GM06990 (cell line): ENCODE measurements around the gene DENND1B.

ENCODE experiments used
- DNase-seq: peaks from one replicate; pipeline ENCODE4 v3.0.0-alpha.2; 2011; ENCODE audit not compliant: insufficient read length; ENCODE audit errors: extremely low read depth
- H3K27me3 ChIP-seq: replicated peaks from 2 replicates; pipeline ENCODE4 v1.6.0; 2011; ENCODE audit warnings: low read length; ENCODE audit not compliant: control insufficient read depth, insufficient read depth
- H3K36me3 ChIP-seq: 2 replicates; pipeline ENCODE4 v1.5.1; 2011; ENCODE audit warnings: low read length; ENCODE audit not compliant: control insufficient read depth, insufficient read depth
- H3K4me3 ChIP-seq: replicated peaks from 2 replicates; pipeline ENCODE4 v1.5.1; 2011; ENCODE audit warnings: low read depth, mild to moderate bottlenecking, control low read depth, low read length
- CTCF ChIP-seq: IDR thresholded peaks from 2 replicates; pipeline ENCODE4 v1.5.1; 2011; ENCODE audit warnings: low read length, control low read depth, mild to moderate bottlenecking, inconsistent platforms; ENCODE audit not compliant: insufficient read depth, poor library complexity, severe bottlenecking

The DENND1B gene

GRCh38 chr1:197787623-197788536 lies 12.6 kb upstream of the DENND1B start:
- no peak for DNase-seq
- TF ChIP-seq CTCF, result no peak
- Histone ChIP-seq H3K4me3 (no peak overlapping the region), H3K27me3 (no peaks in the 10 kb centered on the region), H3K36me3 (no peaks in the 10 kb centered on the region)

- Histone ChIP-seq H3K36me3 (no peaks in the 10 kb centered on the region), H3K4me3 (no peak overlapping the region), H3K27me3 (no peaks in the 10 kb centered on the region)
- no peak for DNase-seq
- TF ChIP-seq CTCF, result no peak
Measured at GRCh38 chr1:197787056-197787455, 11.8 kb upstream of the DENND1B start.

GRCh38 chr1:197786280-197786679 lies 11.0 kb upstream of the DENND1B start:
- no peaks in the 10 kb centered on the region for H3K27me3 ChIP-seq
- no peak overlapping the region for H3K4me3 ChIP-seq
- no peak for TF ChIP-seq CTCF
- H3K36me3 ChIP-seq, result no peaks in the 10 kb centered on the region
- no peak for DNase-seq

- Histone ChIP-seq H3K4me3 (no peak overlapping the region), H3K36me3 (no peaks in the 10 kb centered on the region), H3K27me3 (no peaks in the 10 kb centered on the region)
- TF ChIP-seq CTCF, result no peak
- DNase-seq, result no peak
Measured at GRCh38 chr1:197783510-197783948, 8.2 kb upstream of the DENND1B start.

GRCh38 chr1:197782722-197783360 lies 7.6 kb upstream of the DENND1B start:
- Histone ChIP-seq H3K27me3 (no peaks in the 10 kb centered on the region), H3K36me3 (no peaks in the 10 kb centered on the region), H3K4me3 (no peak overlapping the region)
- no peak for DNase-seq
- TF ChIP-seq CTCF, result no peak
